ENCODE data around the gene CYP51A1.

GRCh38 chr7:92100534-92100933 is 33.7 kb downstream of the CYP51A1 start:
- TF ChIP-seq CTCF (IDR thresholded peaks at IDR 0.05) (no peak), ZFX (IDR thresholded peaks at IDR 0.05; ENCODE audit: borderline replicate concordance) (no peak)
